ENCODE results near the gene LENG9.
"Not testable (repeated sequence)": the region's sequence is repeated elsewhere in the genome, so short reads cannot be mapped to it uniquely, and the experiment has no call there.

Gene LENG9

DNA sequence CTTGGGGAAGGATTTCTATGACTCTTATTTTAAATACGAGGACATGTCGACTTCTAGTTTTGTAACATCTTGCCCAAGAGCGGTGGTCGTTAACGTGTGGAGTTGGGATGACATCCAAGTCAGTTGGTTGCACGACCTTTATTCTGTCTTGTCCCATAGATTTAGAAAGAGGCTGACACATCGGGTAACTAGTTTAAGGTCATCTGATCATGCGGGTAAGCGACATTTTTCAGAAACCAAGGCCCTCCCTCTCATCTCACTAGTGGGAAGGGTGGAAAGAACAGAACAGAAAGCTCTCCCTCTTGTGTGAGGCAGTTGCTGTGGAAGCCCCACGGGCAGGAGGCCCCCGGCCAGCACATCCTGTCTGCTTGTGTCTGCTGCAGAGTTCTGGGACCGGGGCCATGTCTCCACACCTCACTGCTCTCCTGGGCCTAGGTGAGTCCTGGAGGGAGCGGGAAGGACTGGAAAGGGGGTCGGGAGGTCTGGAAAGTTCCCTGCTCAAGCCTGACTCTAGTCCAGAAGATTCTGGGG is 39.0 kb upstream of the LENG9 start, which contains the start of gene LAIR2:
LAIR2 (plus strand) TSS at position 314 of the 531 bp plus-strand sequence; CDS start at position 402, 88 bp downstream.
- H3K36me3 ChIP-seq, result no peaks in the 10 kb centered on the region
- H3K27ac ChIP-seq, result no peak within 1 kb of the TSS
- H3K27me3 ChIP-seq (ENCODE audit: insufficient read depth, low read depth, severe bottlenecking), result peaks cover 68% of the 10 kb centered on the region
- no peak for DNase-seq
- no peak within 1 kb of the TSS for H3K4me3 ChIP-seq (ENCODE audit: low read depth, low read length)
- no peak for TF ChIP-seq CTCF (IDR thresholded peaks at IDR 0.05; ENCODE audit: low read depth, low read length)
- H3K9me3 ChIP-seq (ENCODE audit: severe bottlenecking), result no peaks in the 10 kb centered on the region

- H3K9me3 ChIP-seq (ENCODE audit: severe bottlenecking); H3K36me3 ChIP-seq; H3K4me3 ChIP-seq (ENCODE audit: low read depth, low read length); DNase-seq; H3K27ac ChIP-seq: not testable (repeated sequence)
- H3K27me3 ChIP-seq (ENCODE audit: insufficient read depth, low read depth, severe bottlenecking), result peaks cover 73% of the 10 kb centered on the region
Measured at GRCh38 chr19:54498451-54498772, 34.8 kb upstream of the LENG9 start.

- not testable (repeated sequence) for H3K27ac ChIP-seq; H3K9me3 ChIP-seq (ENCODE audit: severe bottlenecking); H3K36me3 ChIP-seq; DNase-seq; H3K4me3 ChIP-seq (ENCODE audit: low read depth, low read length)
- H3K27me3 ChIP-seq (ENCODE audit: insufficient read depth, low read depth, severe bottlenecking), result peaks cover 70% of the 10 kb centered on the region
Measured at GRCh38 chr19:54497747-54498450, 34.3 kb upstream of the LENG9 start.

DNA sequence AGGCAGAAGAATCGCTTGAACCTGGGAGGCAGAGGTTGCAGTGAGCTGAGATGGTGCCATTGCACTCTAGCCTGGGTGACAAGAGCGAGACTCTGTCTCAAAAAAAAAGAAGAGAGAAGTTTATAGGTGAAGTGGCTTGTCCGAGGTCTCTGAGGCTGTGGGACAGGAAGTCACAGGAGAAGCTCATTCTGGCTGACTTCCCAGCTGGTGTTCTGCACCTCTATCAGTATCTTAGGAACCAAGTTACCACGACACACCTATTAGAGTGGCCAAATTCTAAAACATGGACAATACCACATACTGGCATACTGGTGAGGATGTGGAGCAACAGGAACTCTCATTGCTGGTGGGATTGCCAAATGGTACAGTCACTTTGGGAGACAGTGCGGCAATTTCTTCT is 31.7 kb upstream of the LENG9 start:
- H3K27ac ChIP-seq; H3K4me3 ChIP-seq (ENCODE audit: low read depth, low read length); DNase-seq; H3K36me3 ChIP-seq; H3K9me3 ChIP-seq (ENCODE audit: severe bottlenecking): not testable (repeated sequence)
- peaks cover 64% of the 10 kb centered on the region for H3K27me3 ChIP-seq (ENCODE audit: insufficient read depth, low read depth, severe bottlenecking)

- H3K27me3 ChIP-seq (ENCODE audit: insufficient read depth, low read depth, severe bottlenecking), result peaks cover 58% of the 10 kb centered on the region
Measured at GRCh38 chr19:54493967-54494585, 30.5 kb upstream of the LENG9 start.

GRCh38 chr19:54493056-54493455 is 29.5 kb upstream of the LENG9 start:
- peaks cover 54% of the 10 kb centered on the region for H3K27me3 ChIP-seq (ENCODE audit: insufficient read depth, low read depth, severe bottlenecking)
- not testable (repeated sequence) for H3K4me3 ChIP-seq (ENCODE audit: low read depth, low read length); DNase-seq; H3K36me3 ChIP-seq; H3K27ac ChIP-seq; H3K9me3 ChIP-seq (ENCODE audit: severe bottlenecking)

More at GRCh38 chr19:54493967-54494585, 30.5 kb upstream of the LENG9 start:
- Histone ChIP-seq H3K36me3 (no peaks in the 10 kb centered on the region), H3K27ac (no peak overlapping the region), H3K9me3 (ENCODE audit: severe bottlenecking) (no peaks in the 10 kb centered on the region), H3K4me3 (ENCODE audit: low read depth, low read length) (no peak overlapping the region)
- TF ChIP-seq CTCF (IDR thresholded peaks at IDR 0.05; ENCODE audit: low read depth, low read length), result no peak
- no peak for DNase-seq

- no peak for TF ChIP-seq CTCF (IDR thresholded peaks at IDR 0.05; ENCODE audit: low read depth, low read length)
- Histone ChIP-seq H3K27ac (no peak overlapping the region), H3K36me3 (no peaks in the 10 kb centered on the region), H3K27me3 (ENCODE audit: insufficient read depth, low read depth, severe bottlenecking) (peaks cover 57% of the 10 kb centered on the region), H3K9me3 (ENCODE audit: severe bottlenecking) (no peaks in the 10 kb centered on the region), H3K4me3 (ENCODE audit: low read depth, low read length) (no peak overlapping the region)
- no peak for DNase-seq
Measured at GRCh38 chr19:54492568-54492967, 29.0 kb upstream of the LENG9 start.

Data from WERI-Rb-1 (cell line).